Measurements from ENCODE around the gene RGL1.

GRCh38 chr1:183922197-183922596 lies 117.3 kb downstream of the RGL1 start:
- TF ChIP-seq SP1 (IDR thresholded peaks at IDR 0.05; ENCODE audit: low read depth) (no peak), CTCF (IDR thresholded peaks at IDR 0.05 in 2 of 3, conservative IDR thresholded peaks at IDR 0.05 in 1 of 3; ENCODE audit: borderline replicate concordance in 1 of 3, insufficient read depth in 1 of 3, low read depth in 2 of 3, low read length in 2 of 3) (peak in 2 of 3 experiments; percentile 11 to 42; a peak in 3 of 6 replicates), ATF3 (IDR thresholded peaks at IDR 0.05) (no peak)
